ENCODE results near the gene MBD4.

DNA sequence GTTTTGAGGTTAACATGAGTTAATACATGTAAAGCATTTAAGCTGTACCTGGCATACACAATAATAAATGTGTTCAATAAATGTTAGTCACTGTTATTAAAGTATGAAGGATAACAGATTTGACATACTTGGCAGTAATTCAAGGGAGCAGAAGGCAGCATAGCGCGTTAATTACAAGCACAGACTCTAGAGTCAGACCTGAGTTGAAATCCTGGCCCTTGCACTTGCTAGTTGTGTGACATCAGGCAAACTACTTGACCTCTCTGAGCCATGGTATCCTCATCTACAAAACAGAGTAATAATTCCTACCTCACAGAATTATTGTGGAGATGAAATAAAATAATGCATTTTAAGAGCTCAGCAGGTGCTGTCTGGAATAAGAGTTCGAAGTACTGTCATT lies 5.7 kb upstream of the MBD4 start:
- no peak for TF ChIP-seq POLR2A (IDR thresholded peaks at IDR 0.05; ENCODE audit: low read depth, low read length)
- TF ChIP-seq, protein P1, sequence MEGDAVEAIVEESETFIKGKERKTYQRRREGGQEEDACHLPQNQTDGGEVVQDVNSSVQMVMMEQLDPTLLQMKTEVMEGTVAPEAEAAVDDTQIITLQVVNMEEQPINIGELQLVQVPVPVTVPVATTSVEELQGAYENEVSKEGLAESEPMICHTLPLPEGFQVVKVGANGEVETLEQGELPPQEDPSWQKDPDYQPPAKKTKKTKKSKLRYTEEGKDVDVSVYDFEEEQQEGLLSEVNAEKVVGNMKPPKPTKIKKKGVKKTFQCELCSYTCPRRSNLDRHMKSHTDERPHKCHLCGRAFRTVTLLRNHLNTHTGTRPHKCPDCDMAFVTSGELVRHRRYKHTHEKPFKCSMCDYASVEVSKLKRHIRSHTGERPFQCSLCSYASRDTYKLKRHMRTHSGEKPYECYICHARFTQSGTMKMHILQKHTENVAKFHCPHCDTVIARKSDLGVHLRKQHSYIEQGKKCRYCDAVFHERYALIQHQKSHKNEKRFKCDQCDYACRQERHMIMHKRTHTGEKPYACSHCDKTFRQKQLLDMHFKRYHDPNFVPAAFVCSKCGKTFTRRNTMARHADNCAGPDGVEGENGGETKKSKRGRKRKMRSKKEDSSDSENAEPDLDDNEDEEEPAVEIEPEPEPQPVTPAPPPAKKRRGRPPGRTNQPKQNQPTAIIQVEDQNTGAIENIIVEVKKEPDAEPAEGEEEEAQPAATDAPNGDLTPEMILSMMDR (conservative IDR thresholded peaks at IDR 0.05; ENCODE audit: low read depth, low read length), result no peak
- no peak for TF ChIP-seq RAD21 (IDR thresholded peaks at IDR 0.05; ENCODE audit: low read length)
- TF ChIP-seq BHLHE40 (IDR thresholded peaks at IDR 0.05; ENCODE audit: low read depth, low read length), result no peak
- TF ChIP-seq MXI1 (IDR thresholded peaks at IDR 0.05; ENCODE audit: borderline replicate concordance, low read depth, low read length), result no peak
- TF ChIP-seq CEBPB (IDR thresholded peaks at IDR 0.05; ENCODE audit: low read depth, low read length), result no peak

Data from IMR-90 (cell line).